PC-3 (cell line): ENCODE data around the gene FHL2. TPM values are rescaled to one million over a fixed set of nuclear protein-coding genes. Genes with fewer than 3 reads are reported as not detected.
A peak's percentile ranks its signal among the peaks of the same experiment; 100 is the strongest.

Experiments used
- ATAC-seq: fragments of 200-7000 bp; cut with Tn5 transposase; 2 replicates; pipeline ENCODE4 v1.9.1; 2020; ENCODE audit warnings: mild to moderate bottlenecking, moderate library complexity
- BruUV-seq: library from RNA; stranded (reverse); fragments of 400-500 nt; replicated peaks from 2 replicates; lab custom pipeline; 2021; lab: Mats Ljungman, UMichigan
- CTCF ChIA-PET: fragments of 300-600 bp; sonication (Branson Sonifier 250); formaldehyde crosslinking; loops from one replicate; lab custom pipeline; 2022; ENCODE audit warnings: antibody characterized with exemption; lab: Charles Lee
- POLR2A ChIA-PET: fragments of 300-600 bp; sonication (Branson Sonifier 250); formaldehyde crosslinking; loops from one replicate; lab custom pipeline; 2022; ENCODE audit warnings: antibody characterized with exemption; ENCODE audit not compliant: unreplicated experiment; lab: Charles Lee
- DNase-seq: peaks from one replicate; pipeline ENCODE4 v3.0.0-alpha.2; 2015
- H2AFZ ChIP-seq: fragments of 300-600 bp; sonication (generic); 2 replicates; pipeline ENCODE4 v1.6.0; 2016; ENCODE audit warnings: antibody characterized with exemption, low read length
- H3F3A ChIP-seq: fragments of 300-600 bp; sonication (generic); one replicate; pipeline ENCODE4 v1.6.0; 2017; ENCODE audit warnings: antibody characterized with exemption, low read length, control low read depth, mild to moderate bottlenecking; ENCODE audit not compliant: unreplicated experiment
- H3K27ac ChIP-seq: fragments of 300-600 bp; sonication (generic); 2 replicates; pipeline ENCODE4 v1.5.1; 2016; ENCODE audit warnings: mild to moderate bottlenecking, low read length
- H3K27me3 ChIP-seq: fragments of 300-600 bp; sonication (generic); 2 replicates; pipeline ENCODE4 v1.6.1; 2016; ENCODE audit warnings: low read length, mixed read lengths
- H3K36me3 ChIP-seq: fragments of 300-600 bp; sonication (generic); 2 replicates; pipeline ENCODE4 v1.6.1; 2016; ENCODE audit warnings: low read depth, mixed run types, low read length, mixed read lengths
- H3K4me1 ChIP-seq: fragments of 300-600 bp; sonication (generic); 2 replicates; pipeline ENCODE4 v1.5.1; 2016; ENCODE audit warnings: low read length; ENCODE audit not compliant: insufficient read depth
- H3K4me2 ChIP-seq: fragments of 300-600 bp; sonication (generic); 2 replicates; pipeline ENCODE4 v1.6.0; 2016; ENCODE audit warnings: low read length
- H3K4me3 ChIP-seq: fragments of 300-600 bp; sonication (generic); 2 replicates; pipeline ENCODE4 v1.5.1; 2016; ENCODE audit warnings: mild to moderate bottlenecking, low read length, mixed read lengths
- H3K79me2 ChIP-seq: fragments of 300-600 bp; sonication (generic); 2 replicates; pipeline ENCODE4 v1.6.1; 2017; ENCODE audit warnings: low read length, mixed read lengths
- H3K9ac ChIP-seq: fragments of 300-600 bp; sonication (generic); 2 replicates; pipeline ENCODE4 v1.6.0; 2016; ENCODE audit warnings: mild to moderate bottlenecking, low read length
- H3K9me2 ChIP-seq: fragments of 300-600 bp; sonication (generic); replicated peaks from 2 replicates; pipeline ENCODE4 v1.6.1; 2016; ENCODE audit warnings: mixed run types, low read length, mixed read lengths
- H3K9me3 ChIP-seq: fragments of 300-600 bp; sonication (generic); 2 replicates; pipeline ENCODE4 v1.6.1; 2016; ENCODE audit warnings: low read length, mixed read lengths
- H4K20me1 ChIP-seq: fragments of 300-600 bp; sonication (generic); 2 replicates; pipeline ENCODE4 v1.6.1; 2016; ENCODE audit warnings: low read length, mixed read lengths
- CTCF ChIP-seq: fragments of 300-600 bp; sonication (generic); conservative IDR thresholded peaks from 2 replicates; pipeline ENCODE4 v1.5.1; 2017; ENCODE audit warnings: antibody characterized with exemption, low read depth, mild to moderate bottlenecking, low read length
- EZH2 ChIP-seq: fragments of 300-600 bp; sonication (generic); IDR thresholded peaks from one replicate; pipeline ENCODE4 v1.6.1; 2017; ENCODE audit warnings: antibody characterized with exemption, mild to moderate bottlenecking, low read length; ENCODE audit not compliant: unreplicated experiment
- EZH2phosphoT487 ChIP-seq: fragments of 300-600 bp; sonication (generic); IDR thresholded peaks from 2 replicates; pipeline ENCODE4 v1.6.1; 2018; ENCODE audit warnings: mild to moderate bottlenecking, antibody characterized with exemption, low read length, borderline replicate concordance
- intact Hi-C: fragments of 100-400 bp; cut with micrococcal nuclease; formaldehyde crosslinking; loops from 2 replicates; pipeline ENCODE4 v1.9.0; 2023
- total RNA-seq: library from RNA; depleted of rRNA; stranded (reverse); fragments of >200 nt; gene quantifications from 2 replicates; pipeline ENCODE4 v1.2.3, GENCODE V29; 2014

The FHL2 gene
- total RNA-seq, 1 experiment from 2014 or later, result 118 TPM

GRCh38 chr2:105338020-105338385 is 60.8 kb downstream of the FHL2 start:
- TSS peak; percentile 52 for BruUV-seq

DNA sequence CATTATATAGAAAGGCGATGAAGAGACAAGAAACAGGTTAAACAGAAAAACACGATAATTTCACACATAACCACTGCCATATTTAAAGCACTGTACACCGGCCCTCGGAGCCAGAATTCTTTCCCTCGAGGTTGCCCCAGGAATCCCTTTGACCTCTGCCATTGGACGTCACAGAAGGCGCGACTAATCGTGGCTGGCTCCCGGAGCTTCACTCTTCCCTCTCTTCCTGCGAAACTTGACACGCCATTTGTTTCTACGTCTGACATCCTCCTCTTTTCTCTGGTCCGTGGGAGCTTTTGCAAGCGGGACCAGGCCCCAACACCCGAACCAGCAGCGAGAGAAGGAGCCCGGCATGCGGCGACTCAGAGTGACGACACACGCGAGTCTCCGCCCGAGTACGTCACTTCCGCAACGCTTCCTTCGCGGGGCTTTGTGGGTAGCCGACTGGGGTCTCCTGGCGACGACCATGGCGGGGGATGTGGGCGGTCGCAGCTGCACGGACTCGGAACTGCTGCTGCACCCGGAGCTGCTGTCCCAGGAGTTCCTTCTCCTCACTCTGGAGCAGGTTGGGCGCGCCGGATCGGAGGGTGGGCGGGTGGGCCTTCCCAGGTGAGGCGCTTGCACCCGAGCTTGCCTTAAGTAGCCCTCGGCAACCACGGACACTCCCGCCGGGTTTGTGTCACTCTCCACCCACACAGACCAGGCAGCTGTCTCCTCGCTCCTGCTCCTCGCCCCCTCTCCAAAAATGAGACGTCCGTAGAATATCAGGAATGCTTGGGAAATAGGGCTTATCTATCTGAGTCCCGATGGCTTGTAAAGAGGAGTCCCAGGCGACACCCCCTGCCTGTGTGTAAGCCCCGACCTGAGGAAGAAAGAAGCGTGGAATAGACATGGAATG is 61.5 kb downstream of the FHL2 start, which contains the start of gene C2orf49:
Gene C2orf49 (plus strand): TSS at position 419 of the 898 bp plus-strand sequence. CDS start 48 bp downstream, at position 467.
- BruUV-seq, result no TSS peak
- TF ChIP-seq EZH2 (no peak), EZH2phosphoT487 (no peak)
- peaks cover 9% of the 10 kb centered on the region; the same call in 1 of the 2 replicates for H4K20me1 ChIP-seq
- H3K9me3 ChIP-seq, result no peaks in the 10 kb centered on the region
- peak; percentile 78 for DNase-seq
- no peaks in the 10 kb centered on the region for H3F3A ChIP-seq
- peak; percentile 88 for ATAC-seq
- CTCF ChIA-PET, result no interaction called here
- H3K4me2 ChIP-seq, result peak within 1 kb of the TSS; percentile 100
- peak within 1 kb of the TSS; percentile 93 for H3K27ac ChIP-seq
- H2AFZ ChIP-seq, result peak within 1 kb of the TSS; percentile 98
- intact Hi-C loops, result no loop called here
- H3K27me3 ChIP-seq, result no peaks in the 10 kb centered on the region
- POLR2A ChIA-PET, result no interaction called here
- H3K79me2 ChIP-seq, result peaks cover 58% of the 10 kb centered on the region
- H3K9me2 ChIP-seq, result no peaks in the 10 kb centered on the region
- H3K9ac ChIP-seq, result peak within 1 kb of the TSS; percentile 99
- H3K4me3 ChIP-seq, result peak within 1 kb of the TSS; percentile 100
- H3K4me1 ChIP-seq, result peaks cover 18% of the 10 kb centered on the region
- H3K36me3 ChIP-seq, result peaks cover 25% of the 10 kb centered on the region; the same call in 1 of the 2 replicates

More at GRCh38 chr2:105338020-105338385, 60.8 kb downstream of the FHL2 start:
- Histone ChIP-seq H3K9ac (peak overlapping the region; percentile 99), H2AFZ (peak overlapping the region; percentile 72), H3F3A (no peaks in the 10 kb centered on the region), H3K4me1 (peaks cover 18% of the 10 kb centered on the region), H3K36me3 (peaks cover 30% of the 10 kb centered on the region), H3K27me3 (no peaks in the 10 kb centered on the region), H3K9me3 (no peaks in the 10 kb centered on the region), H3K79me2 (peaks cover 58% of the 10 kb centered on the region), H3K27ac (no peak overlapping the region), H3K4me2 (peak overlapping the region; percentile 100), H3K9me2 (no peaks in the 10 kb centered on the region), H3K4me3 (peak overlapping the region; percentile 100), H4K20me1 (peaks cover 9% of the 10 kb centered on the region; the same call in 1 of the 2 replicates)
- ChIA-PET POLR2A (no interaction called here), CTCF (no interaction called here)
- no peak for DNase-seq
- peak; percentile 30 for ATAC-seq
- intact Hi-C loops, result no loop called here
- no peak for TF ChIP-seq EZH2
- TF ChIP-seq CTCF, result no peak

DNA sequence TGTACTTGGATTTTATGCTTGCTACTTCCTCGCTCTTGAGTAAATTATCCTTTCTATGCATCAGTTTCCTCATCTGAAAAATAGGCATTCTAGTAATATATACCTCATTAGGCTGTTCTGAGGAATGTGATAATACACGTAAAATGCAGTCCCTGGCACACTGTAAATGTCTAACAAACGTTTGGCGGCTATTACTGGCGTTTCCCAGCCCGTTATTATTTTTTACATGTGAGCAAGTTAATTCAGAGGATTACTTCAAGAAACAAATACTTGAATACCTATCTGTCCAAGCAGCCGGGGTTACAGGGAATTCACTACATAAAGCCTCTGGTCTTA is 62.1 kb downstream of the FHL2 start:
- ChIA-PET CTCF (no interaction called here), POLR2A (no interaction called here)
- H3K4me3 ChIP-seq, result peak overlapping the region; percentile 100
- TF ChIP-seq EZH2phosphoT487 (no peak), EZH2 (no peak), CTCF (no peak)
- ATAC-seq (no peak), DNase-seq (no peak)
- peaks cover 19% of the 10 kb centered on the region; the same call in 1 of the 2 replicates for H3K36me3 ChIP-seq
- no peaks in the 10 kb centered on the region for H3F3A ChIP-seq
- H2AFZ ChIP-seq, result peak overlapping the region; percentile 98
- H3K9ac ChIP-seq, result peak overlapping the region; percentile 99
- peaks cover 9% of the 10 kb centered on the region; the same call in 1 of the 2 replicates for H4K20me1 ChIP-seq
- peaks cover 18% of the 10 kb centered on the region for H3K4me1 ChIP-seq
- no peaks in the 10 kb centered on the region for H3K9me2 ChIP-seq
- no peaks in the 10 kb centered on the region for H3K27me3 ChIP-seq
- H3K4me2 ChIP-seq, result peak overlapping the region; percentile 97
- intact Hi-C loops, result no loop called here
- TSS peak; percentile 92 for BruUV-seq
- peaks cover 58% of the 10 kb centered on the region for H3K79me2 ChIP-seq
- H3K9me3 ChIP-seq, result no peaks in the 10 kb centered on the region
- H3K27ac ChIP-seq, result peak overlapping the region; percentile 93
